SK-N-SH treated with all-trans-retinoic acid at 6 μM for 48 hours (cell line): ENCODE results near the gene CD55.

Experiments
- ATAC-seq: fragments of 200-7000 bp; cut with Tn5 transposase; 3 replicates; pipeline ENCODE4 v1.9.1; 2020; ENCODE audit warnings: mild to moderate bottlenecking, moderate library complexity
- BACH2 ChIP-seq: fragments of 250-450 bp; sonication (Bioruptor Pico); IDR thresholded peaks from 2 replicates; pipeline ENCODE4 v1.9.0; 2021; ENCODE audit warnings: mild to moderate bottlenecking, borderline replicate concordance
- ESRRG ChIP-seq: fragments of 250-450 bp; sonication (Bioruptor Pico); IDR thresholded peaks from 2 replicates; pipeline ENCODE4 v1.6.1; 2021; ENCODE audit warnings: mild to moderate bottlenecking
- ISL1 ChIP-seq: fragments of 250-450 bp; sonication (Bioruptor Pico); IDR thresholded peaks from 2 replicates; pipeline ENCODE4 v2.1.2; 2022; ENCODE audit warnings: mild to moderate bottlenecking, moderate library complexity
- OSR1 ChIP-seq: fragments of 250-450 bp; sonication (Bioruptor Pico); IDR thresholded peaks from 2 replicates; pipeline ENCODE4 v1.8.0; 2022; ENCODE audit warnings: moderate library complexity, mild to moderate bottlenecking, inconsistent platforms
- PPARA ChIP-seq: fragments of 250-450 bp; sonication (Bioruptor Pico); IDR thresholded peaks from 2 replicates; pipeline ENCODE4 v1.5.0; 2020; ENCODE audit warnings: mild to moderate bottlenecking, borderline replicate concordance
- SNAI2 ChIP-seq: fragments of 250-450 bp; sonication (Bioruptor Pico); IDR thresholded peaks from 2 replicates; pipeline ENCODE4 v1.5.0; 2020; ENCODE audit warnings: mild to moderate bottlenecking, moderate library complexity
- TCF4 ChIP-seq: fragments of 250-450 bp; sonication (Bioruptor Pico); IDR thresholded peaks from 2 replicates; pipeline ENCODE4 v1.8.0; 2021; ENCODE audit warnings: mild to moderate bottlenecking, moderate library complexity, borderline replicate concordance
- ZC3H10 ChIP-seq: fragments of 250-450 bp; sonication (Bioruptor Pico); IDR thresholded peaks from 2 replicates; pipeline ENCODE4 v1.5.1; 2021; ENCODE audit warnings: mild to moderate bottlenecking, moderate library complexity
- ZFP3 ChIP-seq: fragments of 250-450 bp; sonication (Bioruptor Pico); IDR thresholded peaks from 2 replicates; pipeline ENCODE4 v1.5.0; 2020; ENCODE audit warnings: mild to moderate bottlenecking, moderate library complexity
- ZFP30 ChIP-seq: fragments of 450-650 bp; formaldehyde crosslinking; IDR thresholded peaks from 2 replicates; pipeline ENCODE4 v1.5.0; 2022; ENCODE audit warnings: mild to moderate bottlenecking, moderate library complexity
- ZNF565 ChIP-seq: fragments of 450-650 bp; formaldehyde crosslinking; conservative IDR thresholded peaks from 2 replicates; pipeline ENCODE4 v1.5.0; 2020; ENCODE audit warnings: low read depth, mild to moderate bottlenecking, moderate library complexity
- ZNF70 ChIP-seq: fragments of 450-650 bp; formaldehyde crosslinking; IDR thresholded peaks from 2 replicates; pipeline ENCODE4 v1.5.0; 2020; ENCODE audit warnings: mild to moderate bottlenecking, moderate library complexity
- TF ChIP-seq, protein P1 (sequence below): fragments of 250-450 bp; sonication (Bioruptor Pico); IDR thresholded peaks from 2 replicates; pipeline ENCODE4 v1.8.0; 2021; ENCODE audit warnings: low read depth, mild to moderate bottlenecking, moderate library complexity, borderline replicate concordance
- TF ChIP-seq, protein P2 (sequence below): fragments of 250-450 bp; sonication (Bioruptor Pico); IDR thresholded peaks from 2 replicates; pipeline ENCODE4 v1.5.1; 2020; ENCODE audit warnings: low read depth, mild to moderate bottlenecking, moderate library complexity
- TF ChIP-seq, protein P3 (sequence below): fragments of 250-450 bp; sonication (Bioruptor Pico); IDR thresholded peaks from 2 replicates; pipeline ENCODE4 v1.8.0; 2020; ENCODE audit warnings: mild to moderate bottlenecking, moderate library complexity, borderline replicate concordance
- TF ChIP-seq, protein P4 (sequence below): fragments of 250-450 bp; sonication (Bioruptor Pico); IDR thresholded peaks from 2 replicates; pipeline ENCODE4 v1.5.0; 2020; ENCODE audit warnings: mild to moderate bottlenecking, moderate library complexity

The CD55 gene

DNA sequence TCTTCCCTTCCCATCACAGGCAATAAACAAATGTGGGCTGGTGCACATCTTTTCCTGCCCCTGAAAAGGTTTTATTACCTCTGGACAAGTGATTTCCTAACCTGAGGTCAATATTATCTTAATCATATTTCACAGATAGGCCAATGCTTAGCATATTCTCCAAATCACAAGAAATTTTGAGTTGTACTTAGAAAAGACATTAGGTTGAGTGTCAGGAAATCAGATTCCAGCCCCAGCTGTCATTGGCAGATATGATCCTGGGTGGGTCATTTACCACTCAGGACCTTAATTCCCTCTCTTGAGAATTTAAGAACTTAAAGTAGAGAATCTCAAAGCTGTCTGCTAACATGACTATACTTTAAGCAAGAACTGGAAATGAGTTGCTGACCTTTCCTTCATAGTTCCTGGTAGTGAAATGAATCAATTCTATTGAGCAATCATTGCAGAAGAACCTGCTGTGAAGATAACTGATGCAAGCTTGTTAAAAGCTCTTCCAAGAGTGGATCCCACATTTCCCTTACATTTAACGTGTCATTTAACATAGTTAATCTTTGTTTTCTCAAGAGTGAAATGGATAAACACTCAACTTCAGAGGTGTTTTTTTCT is 86.3 kb downstream of the CD55 start:
- ATAC-seq, result no peak
- no peak for TF ChIP-seq ZNF70 (CRISPR knock-in tag)
- no peak for TF ChIP-seq PPARA (CRISPR knock-in tag)
- TF ChIP-seq ESRRG (CRISPR knock-in tag), result no peak
- no peak for TF ChIP-seq ZC3H10
- TF ChIP-seq SNAI2 (CRISPR knock-in tag), result no peak
- TF ChIP-seq, protein P1, sequence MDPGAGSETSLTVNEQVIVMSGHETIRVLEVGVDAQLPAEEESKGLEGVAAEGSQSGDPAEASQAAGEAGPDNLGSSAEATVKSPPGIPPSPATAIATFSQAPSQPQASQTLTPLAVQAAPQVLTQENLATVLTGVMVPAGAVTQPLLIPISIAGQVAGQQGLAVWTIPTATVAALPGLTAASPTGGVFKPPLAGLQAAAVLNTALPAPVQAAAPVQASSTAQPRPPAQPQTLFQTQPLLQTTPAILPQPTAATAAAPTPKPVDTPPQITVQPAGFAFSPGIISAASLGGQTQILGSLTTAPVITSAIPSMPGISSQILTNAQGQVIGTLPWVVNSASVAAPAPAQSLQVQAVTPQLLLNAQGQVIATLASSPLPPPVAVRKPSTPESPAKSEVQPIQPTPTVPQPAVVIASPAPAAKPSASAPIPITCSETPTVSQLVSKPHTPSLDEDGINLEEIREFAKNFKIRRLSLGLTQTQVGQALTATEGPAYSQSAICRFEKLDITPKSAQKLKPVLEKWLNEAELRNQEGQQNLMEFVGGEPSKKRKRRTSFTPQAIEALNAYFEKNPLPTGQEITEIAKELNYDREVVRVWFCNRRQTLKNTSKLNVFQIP (CRISPR knock-in tag), result no peak
- TF ChIP-seq, protein P2, sequence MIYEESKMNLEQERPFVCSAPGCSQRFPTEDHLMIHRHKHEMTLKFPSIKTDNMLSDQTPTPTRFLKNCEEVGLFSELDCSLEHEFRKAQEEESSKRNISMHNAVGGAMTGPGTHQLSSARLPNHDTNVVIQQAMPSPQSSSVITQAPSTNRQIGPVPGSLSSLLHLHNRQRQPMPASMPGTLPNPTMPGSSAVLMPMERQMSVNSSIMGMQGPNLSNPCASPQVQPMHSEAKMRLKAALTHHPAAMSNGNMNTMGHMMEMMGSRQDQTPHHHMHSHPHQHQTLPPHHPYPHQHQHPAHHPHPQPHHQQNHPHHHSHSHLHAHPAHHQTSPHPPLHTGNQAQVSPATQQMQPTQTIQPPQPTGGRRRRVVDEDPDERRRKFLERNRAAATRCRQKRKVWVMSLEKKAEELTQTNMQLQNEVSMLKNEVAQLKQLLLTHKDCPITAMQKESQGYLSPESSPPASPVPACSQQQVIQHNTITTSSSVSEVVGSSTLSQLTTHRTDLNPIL, result no peak
- TF ChIP-seq ISL1 (CRISPR knock-in tag), result no peak
- TF ChIP-seq OSR1 (CRISPR knock-in tag), result no peak
- TF ChIP-seq, protein P3, sequence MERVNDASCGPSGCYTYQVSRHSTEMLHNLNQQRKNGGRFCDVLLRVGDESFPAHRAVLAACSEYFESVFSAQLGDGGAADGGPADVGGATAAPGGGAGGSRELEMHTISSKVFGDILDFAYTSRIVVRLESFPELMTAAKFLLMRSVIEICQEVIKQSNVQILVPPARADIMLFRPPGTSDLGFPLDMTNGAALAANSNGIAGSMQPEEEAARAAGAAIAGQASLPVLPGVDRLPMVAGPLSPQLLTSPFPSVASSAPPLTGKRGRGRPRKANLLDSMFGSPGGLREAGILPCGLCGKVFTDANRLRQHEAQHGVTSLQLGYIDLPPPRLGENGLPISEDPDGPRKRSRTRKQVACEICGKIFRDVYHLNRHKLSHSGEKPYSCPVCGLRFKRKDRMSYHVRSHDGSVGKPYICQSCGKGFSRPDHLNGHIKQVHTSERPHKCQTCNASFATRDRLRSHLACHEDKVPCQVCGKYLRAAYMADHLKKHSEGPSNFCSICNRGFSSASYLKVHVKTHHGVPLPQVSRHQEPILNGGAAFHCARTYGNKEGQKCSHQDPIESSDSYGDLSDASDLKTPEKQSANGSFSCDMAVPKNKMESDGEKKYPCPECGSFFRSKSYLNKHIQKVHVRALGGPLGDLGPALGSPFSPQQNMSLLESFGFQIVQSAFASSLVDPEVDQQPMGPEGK (CRISPR knock-in tag), result no peak
- TF ChIP-seq, protein P4, sequence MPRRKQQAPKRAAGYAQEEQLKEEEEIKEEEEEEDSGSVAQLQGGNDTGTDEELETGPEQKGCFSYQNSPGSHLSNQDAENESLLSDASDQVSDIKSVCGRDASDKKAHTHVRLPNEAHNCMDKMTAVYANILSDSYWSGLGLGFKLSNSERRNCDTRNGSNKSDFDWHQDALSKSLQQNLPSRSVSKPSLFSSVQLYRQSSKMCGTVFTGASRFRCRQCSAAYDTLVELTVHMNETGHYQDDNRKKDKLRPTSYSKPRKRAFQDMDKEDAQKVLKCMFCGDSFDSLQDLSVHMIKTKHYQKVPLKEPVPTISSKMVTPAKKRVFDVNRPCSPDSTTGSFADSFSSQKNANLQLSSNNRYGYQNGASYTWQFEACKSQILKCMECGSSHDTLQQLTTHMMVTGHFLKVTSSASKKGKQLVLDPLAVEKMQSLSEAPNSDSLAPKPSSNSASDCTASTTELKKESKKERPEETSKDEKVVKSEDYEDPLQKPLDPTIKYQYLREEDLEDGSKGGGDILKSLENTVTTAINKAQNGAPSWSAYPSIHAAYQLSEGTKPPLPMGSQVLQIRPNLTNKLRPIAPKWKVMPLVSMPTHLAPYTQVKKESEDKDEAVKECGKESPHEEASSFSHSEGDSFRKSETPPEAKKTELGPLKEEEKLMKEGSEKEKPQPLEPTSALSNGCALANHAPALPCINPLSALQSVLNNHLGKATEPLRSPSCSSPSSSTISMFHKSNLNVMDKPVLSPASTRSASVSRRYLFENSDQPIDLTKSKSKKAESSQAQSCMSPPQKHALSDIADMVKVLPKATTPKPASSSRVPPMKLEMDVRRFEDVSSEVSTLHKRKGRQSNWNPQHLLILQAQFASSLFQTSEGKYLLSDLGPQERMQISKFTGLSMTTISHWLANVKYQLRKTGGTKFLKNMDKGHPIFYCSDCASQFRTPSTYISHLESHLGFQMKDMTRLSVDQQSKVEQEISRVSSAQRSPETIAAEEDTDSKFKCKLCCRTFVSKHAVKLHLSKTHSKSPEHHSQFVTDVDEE (CRISPR knock-in tag), result no peak
- no peak for TF ChIP-seq ZFP30 (CRISPR knock-in tag)
- no peak for TF ChIP-seq ZNF565
- TF ChIP-seq TCF4 (CRISPR knock-in tag), result no peak
- no peak for TF ChIP-seq ZFP3
- TF ChIP-seq BACH2 (CRISPR knock-in tag), result no peak
